IMR-90 (cell line): ENCODE measurements around the gene JPT2.

Experiments used
- CHD1 ChIP-seq: IDR thresholded peaks from 2 replicates; pipeline ENCODE4 v1.6.1; 2012; ENCODE audit warnings: low read depth, low read length, improper control_type of control experiment
- POLR2A ChIP-seq: IDR thresholded peaks from 2 replicates; pipeline ENCODE4 v1.6.1; 2012; ENCODE audit warnings: mild to moderate bottlenecking, low read depth, low read length
- RAD21 ChIP-seq: IDR thresholded peaks from 2 replicates; pipeline ENCODE4 v1.6.1; 2012; ENCODE audit warnings: low read length, improper control_type of control experiment
- RCOR1 ChIP-seq: IDR thresholded peaks from 2 replicates; pipeline ENCODE4 v1.6.1; 2012; ENCODE audit warnings: mild to moderate bottlenecking, low read length, improper control_type of control experiment; ENCODE audit not compliant: insufficient replicate concordance
- RFX5 ChIP-seq: IDR thresholded peaks from 2 replicates; pipeline ENCODE4 v1.8.0; 2012; ENCODE audit warnings: low read depth, mild to moderate bottlenecking, low read length, moderate library complexity
- TF ChIP-seq, protein P1 (sequence below): conservative IDR thresholded peaks from 2 replicates; pipeline ENCODE4 v1.5.1; 2012; ENCODE audit warnings: mild to moderate bottlenecking, low read depth, low read length, improper control_type of control experiment
- TF ChIP-seq, protein P2 (sequence below): fragments of 150-350 bp; IDR thresholded peaks from 2 replicates; pipeline ENCODE4 v1.6.1; 2016; ENCODE audit warnings: low read depth, mild to moderate bottlenecking, low read length, moderate library complexity, borderline replicate concordance

DNA sequence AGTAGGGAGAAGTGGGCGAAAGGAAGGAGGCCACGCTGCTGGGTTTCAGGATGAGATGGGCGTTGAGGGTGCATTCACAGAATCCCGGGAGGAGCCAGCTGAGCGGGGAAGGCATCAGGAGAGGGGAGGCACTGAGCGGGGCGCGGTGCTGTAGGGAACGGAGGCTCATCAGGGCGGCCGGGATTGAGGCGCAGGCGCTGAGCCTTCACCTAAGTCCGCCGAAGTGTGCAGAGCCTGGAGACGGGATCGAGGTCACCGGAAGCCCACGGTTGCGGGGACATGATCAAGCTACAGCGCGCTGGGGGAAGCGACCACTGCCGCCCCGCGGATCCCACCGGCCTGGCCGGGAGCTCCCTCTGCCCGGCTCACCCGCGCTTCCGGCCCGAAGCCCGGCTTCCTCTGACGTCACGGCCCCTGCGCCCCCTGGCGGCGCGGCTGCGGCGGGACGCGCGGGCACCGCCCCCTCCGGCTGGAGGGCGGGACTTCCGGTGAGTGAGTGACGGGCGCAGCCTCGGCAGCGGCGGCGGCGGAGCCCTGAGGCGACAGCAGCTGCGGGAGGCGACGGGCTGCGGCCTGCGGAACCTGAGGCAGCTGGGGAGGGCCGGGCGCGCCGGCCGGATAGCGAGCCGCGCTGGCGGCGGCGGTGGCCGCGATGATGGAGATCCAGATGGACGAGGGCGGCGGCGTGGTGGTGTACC, 27.8 kb downstream of the JPT2 start, which contains the start of gene MAPK8IP3:
- peak; percentile 26; the same call in 1 of the 2 replicates for TF ChIP-seq CHD1
- TF ChIP-seq, protein P1, sequence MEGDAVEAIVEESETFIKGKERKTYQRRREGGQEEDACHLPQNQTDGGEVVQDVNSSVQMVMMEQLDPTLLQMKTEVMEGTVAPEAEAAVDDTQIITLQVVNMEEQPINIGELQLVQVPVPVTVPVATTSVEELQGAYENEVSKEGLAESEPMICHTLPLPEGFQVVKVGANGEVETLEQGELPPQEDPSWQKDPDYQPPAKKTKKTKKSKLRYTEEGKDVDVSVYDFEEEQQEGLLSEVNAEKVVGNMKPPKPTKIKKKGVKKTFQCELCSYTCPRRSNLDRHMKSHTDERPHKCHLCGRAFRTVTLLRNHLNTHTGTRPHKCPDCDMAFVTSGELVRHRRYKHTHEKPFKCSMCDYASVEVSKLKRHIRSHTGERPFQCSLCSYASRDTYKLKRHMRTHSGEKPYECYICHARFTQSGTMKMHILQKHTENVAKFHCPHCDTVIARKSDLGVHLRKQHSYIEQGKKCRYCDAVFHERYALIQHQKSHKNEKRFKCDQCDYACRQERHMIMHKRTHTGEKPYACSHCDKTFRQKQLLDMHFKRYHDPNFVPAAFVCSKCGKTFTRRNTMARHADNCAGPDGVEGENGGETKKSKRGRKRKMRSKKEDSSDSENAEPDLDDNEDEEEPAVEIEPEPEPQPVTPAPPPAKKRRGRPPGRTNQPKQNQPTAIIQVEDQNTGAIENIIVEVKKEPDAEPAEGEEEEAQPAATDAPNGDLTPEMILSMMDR = peak; percentile 100
- no peak for TF ChIP-seq RCOR1
- TF ChIP-seq RFX5 = no peak
- peak; percentile 77; the same call in 1 of the 2 replicates for TF ChIP-seq POLR2A
- TF ChIP-seq RAD21 = no peak
- TF ChIP-seq, protein P2, sequence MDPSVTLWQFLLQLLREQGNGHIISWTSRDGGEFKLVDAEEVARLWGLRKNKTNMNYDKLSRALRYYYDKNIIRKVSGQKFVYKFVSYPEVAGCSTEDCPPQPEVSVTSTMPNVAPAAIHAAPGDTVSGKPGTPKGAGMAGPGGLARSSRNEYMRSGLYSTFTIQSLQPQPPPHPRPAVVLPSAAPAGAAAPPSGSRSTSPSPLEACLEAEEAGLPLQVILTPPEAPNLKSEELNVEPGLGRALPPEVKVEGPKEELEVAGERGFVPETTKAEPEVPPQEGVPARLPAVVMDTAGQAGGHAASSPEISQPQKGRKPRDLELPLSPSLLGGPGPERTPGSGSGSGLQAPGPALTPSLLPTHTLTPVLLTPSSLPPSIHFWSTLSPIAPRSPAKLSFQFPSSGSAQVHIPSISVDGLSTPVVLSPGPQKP = 0 out of 2 replicates have a peak, but pooled peaks have one; percentile 21
